Heart left ventricle (tissue), 16 donors: Measurements from ENCODE around the gene SPP1. TPM values are rescaled to one million over a fixed set of nuclear protein-coding genes. Genes with fewer than 3 reads are reported as not detected.

Experiments
- ATAC-seq, 4 donors: fragments of 200-7000 bp; cut with Tn5 transposase; one replicate each; pipeline ENCODE4 v1.9.1; 2020 to 2022; ENCODE audit warnings: moderate library complexity in 4 of 4, mild to moderate bottlenecking in 3 of 4, moderate number of reproducible peaks in 1 of 4
- DNase-seq, 5 donors: peaks; one replicate each; pipeline ENCODE4 v3.0.0-alpha.2; 2020
- H3K27ac ChIP-seq, 12 donors: fragments of 200-600 bp; sonication (generic) in 4 of 12; one replicate each; pipeline versions ENCODE4 v1.5.0 to v1.8.0; 2016 to 2022; ENCODE audit warnings: mild to moderate bottlenecking in 2 of 12
- H3K27me3 ChIP-seq, 9 donors: fragments of 200-600 bp; sonication (generic) in 2 of 9; one replicate each; pipeline versions ENCODE4 v1.5.1 to v1.8.0; 2016 to 2022; ENCODE audit warnings: mild to moderate bottlenecking in 3 of 9
- H3K36me3 ChIP-seq, 9 donors: fragments of 200-600 bp; sonication (generic) in 2 of 9; one replicate each; pipeline versions ENCODE4 v1.5.0 to v1.8.0; 2018 to 2022; ENCODE audit warnings: mild to moderate bottlenecking in 2 of 9
- H3K4me1 ChIP-seq, 12 donors: fragments of 200-600 bp; sonication (generic) in 4 of 12; one replicate each; pipeline versions ENCODE4 v1.5.0 to v1.8.0; 2016 to 2022; ENCODE audit warnings: mild to moderate bottlenecking in 3 of 12
- H3K4me3 ChIP-seq, 12 donors: fragments of 200-600 bp; sonication (generic) in 4 of 12; one replicate each; pipeline versions ENCODE4 v1.5.0 to v1.8.0; 2017 to 2022; ENCODE audit warnings: mild to moderate bottlenecking in 9 of 12, moderate library complexity in 4 of 12
- H3K9me3 ChIP-seq, 12 donors: fragments of 200-600 bp; sonication (generic) in 4 of 12; one replicate each; pipeline versions ENCODE4 v1.5.0 to v1.8.0; 2016 to 2022; ENCODE audit warnings: mild to moderate bottlenecking in 1 of 12
- POLR2A ChIP-seq, 2 donors: fragments of 450-650 bp; IDR thresholded peaks; one replicate each; pipeline ENCODE4 v1.6.1; 2017; ENCODE audit warnings: antibody characterized with exemption in 2 of 2, mild to moderate bottlenecking in 2 of 2, moderate library complexity in 2 of 2
- WGBS, 4 donors: extraction: QIAGEN DNeasy Blood & Tissue Kit in 2 of 4; methylation state at CpG; one replicate each; pipeline versions ENCODE4 v1.1.5 to v1.1.7; 2013 to 2018; 5-methylcytosine and 5-hydroxymethylcytosine counted together
- intact Hi-C, 10 donors: fragments of 100-400 bp; cut with DNase I; formaldehyde crosslinking; loops; one replicate each; pipeline versions ENCODE4 v1.11.1 to v1.14.2; 2022
- polyA plus RNA-seq, 2 donors: library from polyadenylated mRNA; stranded (reverse); fragments of 200-250 nt; gene quantifications; one replicate each; pipeline ENCODE4 v1.2.3, GENCODE V29; 2013
- total RNA-seq, 9 donors: library from RNA; depleted of rRNA in 2 of 9; stranded (reverse); fragments of >200 nt in 2 of 9; fragmentation: NEBNext Ultra II Directional in 3 of 9; extraction: Animal tissue kit (Norgen Biotek cat#: 25700) in 3 of 9; gene quantifications; one replicate each; pipeline versions ENCODE4 v1.1.0 to v1.2.4, GENCODE V29; 2016 to 2023
- TF ChIP-seq, protein P1 (sequence below), 12 donors: fragments of 200-600 bp; sonication (generic) in 4 of 12; IDR thresholded peaks; one replicate each; pipeline versions ENCODE4 v1.5.0 to v1.8.0; 2018 to 2022; ENCODE audit warnings: antibody characterized with exemption in 12 of 12, mild to moderate bottlenecking in 5 of 12
- donor health status: ischemic (EF 13 %, LVEDD 7.1; RV severe dilation, severe dysfunction).
- donor health status: healthy with polysubstance abuse.
- donor health status: DM: no; HTN: yes; CAD: no.
- donor health status: DM: no; HTN: no; CAD: no.
- donor health status: ischemic (EF 25% LVEDD 6.9; RV normal size, moderate dysfunction).
- donor health status: ischemic (EF 25% LVEDD 5.7; RV mildly dilated, moderate dysfunction).
- donor health status: healthy.
- donor health status: DM: yes; HTN: yes; CAD: no.
- donor health status: ischemic (EF 35%, LVEDD 5.7; RV mildly dilated, moderate dysfunction).
- donor health status: nonischemic (EF 11% LVEDD 7.7; RV severe dilation, severe dysfunction).
- donor health status: DM: yes; HTN: yes; CAD: no.
- donor health status: PGD.
- donor health status: ischemic (EF 29% LVEDD 5.4; RV normal size, mild dysfunction).
- donor health status: nonischemic (EF 23%, LVEDD 6.1; RV moderate dilation, normal function).

The SPP1 gene
- total and polyA plus RNA-seq, 11 donors = 1.6 to 1,074 (median 11.4) TPM

DNA sequence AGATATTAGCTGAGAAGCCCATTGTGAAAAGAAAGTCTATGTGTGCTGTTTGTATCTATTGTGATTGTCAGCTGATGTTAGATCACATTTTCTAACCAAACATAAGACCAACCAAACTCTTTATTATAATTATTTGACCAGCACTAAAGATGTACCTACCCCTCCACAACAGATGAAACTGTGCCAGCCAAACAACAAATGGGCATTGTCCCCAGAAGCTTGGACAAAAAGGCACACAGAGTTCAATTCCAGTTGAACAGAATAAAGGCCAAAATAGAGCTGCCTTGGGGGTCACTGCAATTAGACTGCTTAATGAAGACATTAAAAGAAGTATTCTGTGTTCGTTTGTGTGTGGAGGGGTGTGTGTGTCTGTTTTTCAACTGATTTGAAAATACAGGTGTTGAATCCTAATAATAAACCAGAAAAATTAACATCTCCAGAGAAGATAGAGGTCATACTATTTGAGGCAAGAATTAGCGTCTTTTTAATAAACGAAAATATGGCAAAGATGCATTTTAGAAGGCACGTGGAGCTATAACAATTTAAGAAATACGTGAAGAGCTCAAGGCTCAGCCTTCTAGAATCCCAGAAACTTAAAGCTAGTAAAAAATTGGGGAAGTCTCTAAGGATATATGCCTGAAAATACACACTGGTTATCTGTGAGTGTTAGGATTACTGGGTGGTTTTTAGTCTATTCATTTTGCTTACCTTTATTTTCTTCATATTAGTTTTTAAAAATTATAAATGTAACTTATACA is 2.2 kb downstream of the SPP1 start:
- WGBS, 4 donors = 89 to 92% (median 90%) methylated on average over 5 of the region's 5 CpGs
- H3K4me1 ChIP-seq = peaks cover 0 to 19% (median 0%) of the 10 kb centered on the region in 12 donors
- H3K36me3 ChIP-seq = no peaks in the 10 kb centered on the region
- no peaks in the 10 kb centered on the region for H3K9me3 ChIP-seq
- H3K4me3 ChIP-seq = no peak overlapping the region
- no peak for ATAC-seq
- intact Hi-C loops = loop anchor here in 6 of 10 donors (5.0 to 10.0 kb wide), 4 partner anchors 293 to 433 kb away; no protein-coding TSS in a partner anchor
- TF ChIP-seq, protein P1, sequence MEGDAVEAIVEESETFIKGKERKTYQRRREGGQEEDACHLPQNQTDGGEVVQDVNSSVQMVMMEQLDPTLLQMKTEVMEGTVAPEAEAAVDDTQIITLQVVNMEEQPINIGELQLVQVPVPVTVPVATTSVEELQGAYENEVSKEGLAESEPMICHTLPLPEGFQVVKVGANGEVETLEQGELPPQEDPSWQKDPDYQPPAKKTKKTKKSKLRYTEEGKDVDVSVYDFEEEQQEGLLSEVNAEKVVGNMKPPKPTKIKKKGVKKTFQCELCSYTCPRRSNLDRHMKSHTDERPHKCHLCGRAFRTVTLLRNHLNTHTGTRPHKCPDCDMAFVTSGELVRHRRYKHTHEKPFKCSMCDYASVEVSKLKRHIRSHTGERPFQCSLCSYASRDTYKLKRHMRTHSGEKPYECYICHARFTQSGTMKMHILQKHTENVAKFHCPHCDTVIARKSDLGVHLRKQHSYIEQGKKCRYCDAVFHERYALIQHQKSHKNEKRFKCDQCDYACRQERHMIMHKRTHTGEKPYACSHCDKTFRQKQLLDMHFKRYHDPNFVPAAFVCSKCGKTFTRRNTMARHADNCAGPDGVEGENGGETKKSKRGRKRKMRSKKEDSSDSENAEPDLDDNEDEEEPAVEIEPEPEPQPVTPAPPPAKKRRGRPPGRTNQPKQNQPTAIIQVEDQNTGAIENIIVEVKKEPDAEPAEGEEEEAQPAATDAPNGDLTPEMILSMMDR (IDR thresholded peaks at IDR 0.05) = no peak
- TF ChIP-seq POLR2A (IDR thresholded peaks at IDR 0.05) = no peak
- peaks cover 0 to 16% (median 0%) of the 10 kb centered on the region in 9 donors for H3K27me3 ChIP-seq
- no peak for DNase-seq
- no peak overlapping the region for H3K27ac ChIP-seq

DNA sequence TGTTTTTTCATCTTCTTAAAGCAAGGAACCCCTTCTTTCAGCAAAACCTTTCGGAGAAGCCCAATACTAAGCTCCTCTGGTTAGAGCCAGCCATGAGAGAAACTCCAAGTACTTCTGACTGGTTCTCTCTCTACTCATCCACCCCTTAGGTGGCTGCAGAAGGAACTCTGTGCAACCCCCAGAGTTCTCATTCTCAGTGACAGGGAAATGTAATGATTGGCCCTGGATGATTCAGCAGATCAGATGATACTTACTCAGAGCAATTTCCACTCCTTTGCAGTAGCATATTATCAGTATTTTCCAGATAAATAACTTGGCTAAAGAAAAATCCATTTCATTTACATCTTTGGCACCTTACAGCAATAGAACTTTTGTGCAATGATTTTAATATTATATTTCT is 3.2 kb downstream of the SPP1 start:
- intact Hi-C loops = loop anchor here in 6 of 10 donors (5.0 to 10.0 kb wide), 4 partner anchors 294 to 434 kb away; no protein-coding TSS in a partner anchor
- Histone ChIP-seq H3K4me3 (no peak overlapping the region), H3K4me1 (peaks cover 0 to 13% (median 0%) of the 10 kb centered on the region in 12 donors), H3K9me3 (no peaks in the 10 kb centered on the region), H3K27me3 (peaks cover 0 to 13% (median 0%) of the 10 kb centered on the region in 9 donors), H3K36me3 (no peaks in the 10 kb centered on the region), H3K27ac (no peak overlapping the region)
- 90 to 100% (median 95%) methylated on average over 1 of the region's 1 CpG for WGBS, 4 donors
- TF ChIP-seq POLR2A (IDR thresholded peaks at IDR 0.05) = no peak
- TF ChIP-seq, protein P1 (IDR thresholded peaks at IDR 0.05) = no peak
- ATAC-seq = no peak
- DNase-seq = no peak

DNA sequence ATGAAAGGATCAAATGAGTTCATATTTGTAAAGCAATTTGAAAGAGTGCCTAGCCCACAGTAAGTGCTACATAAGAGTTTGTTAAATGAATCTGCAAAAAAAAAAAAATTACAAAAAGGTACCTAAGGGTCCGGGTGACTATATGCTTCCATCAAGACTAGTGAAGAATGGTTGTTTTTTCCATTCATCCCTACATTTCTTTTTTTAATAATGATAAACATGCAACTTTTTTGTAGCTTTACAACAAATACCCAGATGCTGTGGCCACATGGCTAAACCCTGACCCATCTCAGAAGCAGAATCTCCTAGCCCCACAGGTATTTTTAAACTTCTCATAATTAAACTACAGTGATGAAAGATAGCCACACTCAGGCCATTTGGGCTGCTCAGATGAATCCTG is 4.3 kb downstream of the SPP1 start:
- H3K4me1 ChIP-seq = peaks cover 0 to 11% (median 0%) of the 10 kb centered on the region in 12 donors
- ATAC-seq (no peak), DNase-seq (no peak)
- TF ChIP-seq POLR2A (IDR thresholded peaks at IDR 0.05) = no peak
- TF ChIP-seq, protein P1 (IDR thresholded peaks at IDR 0.05) = no peak
- H3K27me3 ChIP-seq = peaks cover 0 to 9% (median 0%) of the 10 kb centered on the region in 9 donors
- intact Hi-C loops = loop anchor here in 6 of 10 donors (5.0 to 10.0 kb wide), 4 partner anchors 295 to 435 kb away; no protein-coding TSS in a partner anchor
- no peaks in the 10 kb centered on the region for H3K9me3 ChIP-seq
- H3K4me3 ChIP-seq = no peak overlapping the region
- no peaks in the 10 kb centered on the region for H3K36me3 ChIP-seq
- H3K27ac ChIP-seq = no peak overlapping the region
- WGBS, 4 donors = 81 to 91% (median 88%) methylated on average over 1 of the region's 1 CpG

DNA sequence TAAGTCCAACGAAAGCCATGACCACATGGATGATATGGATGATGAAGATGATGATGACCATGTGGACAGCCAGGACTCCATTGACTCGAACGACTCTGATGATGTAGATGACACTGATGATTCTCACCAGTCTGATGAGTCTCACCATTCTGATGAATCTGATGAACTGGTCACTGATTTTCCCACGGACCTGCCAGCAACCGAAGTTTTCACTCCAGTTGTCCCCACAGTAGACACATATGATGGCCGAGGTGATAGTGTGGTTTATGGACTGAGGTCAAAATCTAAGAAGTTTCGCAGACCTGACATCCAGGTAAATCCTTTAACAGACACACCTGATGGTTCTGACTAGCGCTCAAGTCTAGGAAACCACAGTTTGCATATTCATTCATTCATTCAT is 6.0 kb downstream of the SPP1 start:
- Histone ChIP-seq H3K27ac (no peak overlapping the region), H3K9me3 (no peaks in the 10 kb centered on the region), H3K4me3 (no peak overlapping the region), H3K36me3 (no peaks in the 10 kb centered on the region), H3K27me3 (peaks cover 0 to 2% (median 0%) of the 10 kb centered on the region in 9 donors), H3K4me1 (no peaks in the 10 kb centered on the region)
- no peak for ATAC-seq
- TF ChIP-seq, protein P1 (IDR thresholded peaks at IDR 0.05) = no peak
- no peak for TF ChIP-seq POLR2A (IDR thresholded peaks at IDR 0.05)
- DNase-seq = no peak
- intact Hi-C loops = no loop called here
- 88 to 93% (median 89%) methylated on average over 8 of the region's 8 CpGs for WGBS, 4 donors
